Measurements from ENCODE around the gene ABCC9.

Gene ABCC9

DNA sequence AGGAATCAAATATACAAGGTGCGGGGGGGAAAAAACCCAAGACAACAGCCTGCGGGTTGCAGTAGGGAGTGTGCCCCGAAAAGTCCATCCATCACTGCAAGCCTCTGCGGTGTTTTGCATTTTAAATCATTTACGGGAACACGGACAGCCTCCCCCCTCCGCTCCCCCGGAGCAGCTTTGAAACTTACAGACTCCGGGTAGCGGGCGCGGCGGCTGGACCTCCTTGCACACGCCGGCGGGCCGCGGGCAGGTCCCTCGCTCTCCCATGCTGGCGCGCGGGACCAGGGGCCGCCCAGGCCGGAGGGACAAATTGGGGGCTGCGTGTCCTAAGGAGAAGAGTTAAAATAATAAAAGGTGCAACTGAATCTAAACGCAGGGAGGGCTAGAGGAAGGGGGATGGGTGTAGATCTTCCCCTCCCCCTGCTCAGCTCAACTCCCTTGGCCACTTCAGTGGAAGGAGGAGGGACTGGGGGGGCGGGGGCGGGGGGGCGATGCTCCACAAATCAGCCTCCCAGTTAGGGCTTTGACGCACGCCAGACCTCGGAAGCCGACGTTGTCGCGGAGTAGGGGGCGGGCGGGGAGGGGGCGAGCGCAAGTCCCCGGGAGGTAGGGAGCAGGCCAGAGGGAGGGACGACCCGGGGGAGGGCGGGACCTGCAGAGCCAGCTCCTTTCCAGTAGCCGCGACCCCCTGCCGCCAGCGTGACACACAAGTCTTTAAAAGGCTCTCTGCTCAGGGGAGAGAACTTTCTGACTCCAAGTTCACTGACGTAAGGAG lies 166.7 kb downstream of the ABCC9 start, which contains the start of gene KCNJ8:
Gene KCNJ8 (minus strand): TSS at position 349 of the 775 bp plus-strand sequence. CDS start 1,090 bp downstream, outside the sequence.
- no peak for DNase-seq (ENCODE audit: low read depth)

DNA sequence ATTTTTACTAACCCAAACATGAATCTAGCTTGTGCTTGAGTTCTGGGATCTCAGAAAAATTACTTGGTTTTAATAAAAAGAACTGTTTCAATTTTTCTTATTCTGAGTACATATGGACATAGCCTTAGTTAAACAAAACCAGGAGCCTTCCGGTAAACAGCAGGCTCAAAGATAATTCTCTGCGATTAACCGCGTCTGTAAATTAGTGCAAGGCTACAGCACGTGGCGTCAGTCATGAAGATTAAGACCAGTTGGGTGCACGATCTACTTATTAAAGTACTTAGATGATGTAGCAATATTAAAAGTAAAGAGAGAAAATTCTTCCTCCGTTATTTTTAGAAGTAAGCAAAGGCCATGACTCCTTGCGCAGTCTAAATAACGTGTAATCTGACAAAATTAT lies 167.4 kb downstream of the ABCC9 start:
- DNase-seq (ENCODE audit: low read depth): no peak

DNA sequence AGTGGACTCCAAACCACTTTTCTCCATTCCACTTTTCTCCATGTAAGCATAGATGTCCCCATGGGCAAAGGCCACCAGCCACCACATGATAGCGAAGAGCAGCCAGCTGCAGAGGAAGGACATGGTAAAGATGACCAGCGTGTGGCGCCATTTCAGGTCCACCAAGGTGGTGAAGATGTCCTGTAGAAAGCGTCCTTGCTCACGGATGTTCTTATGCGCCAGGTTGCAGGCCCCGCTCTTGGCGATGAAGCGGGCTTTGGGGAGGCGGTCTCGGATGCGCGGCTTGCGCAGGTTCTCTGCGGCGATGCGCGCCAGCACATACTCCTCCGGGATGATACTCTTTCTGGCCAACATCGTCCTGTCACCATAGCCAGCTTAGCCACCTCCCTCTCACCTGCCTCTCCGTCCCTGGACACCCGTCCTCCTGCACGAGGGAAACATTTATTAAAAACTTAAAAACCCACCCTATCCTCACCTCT lies 167.9 kb downstream of the ABCC9 start:
- DNase-seq (ENCODE audit: low read depth): no peak

DNA sequence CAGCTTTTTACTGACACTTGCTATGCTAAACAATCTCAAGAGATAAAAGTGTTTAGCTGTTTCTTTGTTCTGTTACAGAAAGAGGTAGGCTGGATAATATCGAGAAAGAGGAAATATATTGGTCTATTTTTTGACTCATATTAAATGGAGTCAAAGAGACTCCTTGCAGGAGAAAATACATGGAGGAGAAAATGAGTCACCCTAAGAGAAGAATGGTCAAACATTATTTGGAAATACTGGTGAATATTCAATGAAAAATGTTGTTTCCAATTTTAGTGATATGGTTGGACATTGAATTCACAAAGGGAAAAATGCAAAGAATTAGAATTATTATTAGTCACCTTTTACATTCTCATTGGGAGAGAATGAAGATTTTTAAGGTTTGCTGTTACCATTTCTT lies 169.9 kb downstream of the ABCC9 start:
- DNase-seq (ENCODE audit: low read depth): no peak

DNA sequence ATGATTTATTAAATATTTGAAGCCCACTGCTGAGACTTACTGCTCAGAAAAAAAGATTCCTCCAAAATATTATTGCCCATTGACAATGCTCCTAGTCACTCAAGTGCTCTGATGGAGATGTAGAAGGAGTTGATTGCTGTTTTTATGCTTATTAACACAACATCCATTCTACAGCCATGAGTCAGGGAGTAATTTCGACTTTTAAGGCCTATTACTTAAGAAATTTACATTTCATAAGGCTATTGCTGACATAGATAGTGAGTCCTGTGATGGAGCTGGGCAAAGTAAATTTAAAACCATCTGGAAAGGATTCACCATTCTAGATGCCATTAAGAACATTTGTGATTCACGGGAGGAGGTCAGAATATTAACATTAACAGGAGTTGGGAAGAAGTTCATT lies 171.9 kb downstream of the ABCC9 start:
- no peak for DNase-seq (ENCODE audit: low read depth)

DNA sequence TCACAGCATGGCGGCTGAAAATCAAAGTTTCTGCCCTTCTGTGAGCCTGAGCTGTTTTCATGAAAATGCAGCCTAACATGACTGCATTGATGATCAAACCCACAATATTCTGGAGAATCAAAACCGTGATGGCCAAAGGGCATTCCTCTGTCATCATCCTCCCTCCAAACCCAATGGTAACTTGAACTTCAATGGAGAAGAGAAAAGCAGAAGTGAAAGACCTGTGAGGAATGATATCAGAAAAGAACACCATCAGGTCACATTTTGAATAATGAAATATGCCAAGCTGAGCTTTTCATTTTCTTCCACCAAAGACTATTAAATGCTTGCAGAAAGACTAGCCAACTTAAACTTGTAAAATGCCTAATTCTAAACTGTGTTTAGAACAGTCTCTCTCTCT lies 174.8 kb downstream of the ABCC9 start:
- DNase-seq (ENCODE audit: low read depth): no peak

DNA sequence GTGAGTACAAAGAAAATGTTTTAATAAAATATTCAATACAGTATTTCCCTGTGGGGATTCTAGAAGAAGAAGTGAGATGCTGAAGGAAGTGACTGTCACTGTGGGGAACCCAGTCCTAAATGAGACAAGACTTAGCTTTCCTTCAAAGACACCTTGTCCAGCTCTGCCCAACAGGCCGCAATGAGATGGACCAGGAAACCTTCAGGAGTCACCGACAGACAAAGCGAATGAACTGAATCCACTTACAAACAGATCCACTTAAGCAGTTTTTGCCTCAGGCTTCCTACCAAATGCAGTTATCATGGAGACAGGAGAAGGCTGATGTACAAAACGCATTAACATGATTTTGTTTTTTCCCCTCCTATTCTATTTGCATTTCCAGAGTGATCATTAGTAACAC lies 176.3 kb downstream of the ABCC9 start:
- DNase-seq (ENCODE audit: low read depth): no peak

DNA sequence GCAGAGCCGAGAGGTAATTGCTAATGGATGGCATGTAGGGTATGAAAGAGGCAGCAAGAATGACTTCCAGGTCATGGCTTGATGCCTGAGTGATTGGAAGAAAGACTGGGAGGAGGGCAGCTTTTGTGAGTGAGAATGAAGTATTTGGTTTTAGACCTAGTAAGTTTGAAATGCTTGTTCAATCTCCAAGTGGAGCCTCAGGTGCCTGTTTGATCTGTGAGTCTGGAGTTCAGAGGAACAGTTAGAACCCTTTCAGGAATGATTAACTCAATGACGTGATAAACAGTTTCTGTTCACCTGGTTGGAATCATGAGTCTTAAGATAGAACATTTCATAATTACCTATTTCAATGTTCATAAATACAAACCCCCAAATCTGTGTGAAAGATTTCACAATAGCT lies 177.2 kb downstream of the ABCC9 start:
- DNase-seq (ENCODE audit: low read depth): no peak

DNA sequence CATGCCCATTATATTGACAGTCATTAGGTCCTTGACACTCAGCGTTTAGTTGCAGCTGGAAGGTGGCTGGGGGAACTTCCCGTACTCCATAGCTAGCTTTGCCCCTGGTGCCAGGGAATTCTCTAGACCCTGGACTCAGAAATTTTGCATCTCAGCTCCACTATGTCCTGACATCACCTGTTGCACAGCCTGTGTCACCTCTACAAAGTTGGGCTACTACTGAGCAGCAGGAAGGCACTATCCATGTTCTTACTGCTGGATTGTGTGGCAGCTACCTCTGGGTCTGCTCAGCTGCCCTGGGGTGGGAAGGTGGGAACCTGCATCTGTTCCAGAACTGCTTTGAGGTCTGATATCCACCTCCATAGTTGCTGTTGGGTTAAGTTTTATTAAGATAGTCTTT lies 177.7 kb downstream of the ABCC9 start:
- DNase-seq (ENCODE audit: low read depth): no peak

DNA sequence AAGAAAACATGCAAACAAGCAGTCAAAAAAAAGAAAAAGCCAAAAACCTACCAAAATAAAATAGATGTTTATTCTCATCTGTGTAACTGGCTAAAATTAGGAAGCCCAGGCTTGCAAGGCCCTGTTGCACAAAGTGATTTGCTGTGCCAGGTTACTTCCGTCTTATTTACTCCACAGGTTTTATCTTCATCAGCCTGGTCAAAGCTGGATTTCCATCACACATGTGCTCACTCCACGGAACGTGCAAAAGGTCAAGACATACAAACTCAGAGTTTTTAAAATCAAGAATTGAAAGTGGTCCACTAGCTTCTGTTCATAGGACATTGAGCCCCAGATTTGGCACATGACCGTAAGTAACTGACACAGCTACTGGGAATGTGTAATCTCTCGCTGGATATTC lies 181.5 kb downstream of the ABCC9 start:
- no peak for DNase-seq (ENCODE audit: low read depth)

DNA sequence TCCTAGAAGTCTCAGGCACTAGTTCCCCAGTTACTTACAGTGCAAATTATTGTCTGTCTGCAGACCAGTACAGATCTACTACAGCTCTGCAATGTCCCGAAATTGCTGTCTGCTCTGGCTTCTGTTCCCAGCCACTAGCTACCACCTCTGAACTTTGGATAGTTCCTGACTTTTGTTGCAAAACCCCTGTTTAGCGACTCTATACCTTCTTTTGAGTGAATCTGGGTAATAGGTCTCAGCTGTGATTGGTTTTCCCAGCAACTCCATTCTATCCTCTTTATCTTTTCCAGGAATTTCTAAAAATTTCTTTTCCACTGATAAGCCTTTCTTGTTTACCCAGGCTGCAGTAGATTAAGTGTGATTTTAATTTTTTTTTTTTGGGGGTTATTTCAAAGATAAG lies 183.5 kb downstream of the ABCC9 start:
- DNase-seq (ENCODE audit: low read depth): no peak

DNA sequence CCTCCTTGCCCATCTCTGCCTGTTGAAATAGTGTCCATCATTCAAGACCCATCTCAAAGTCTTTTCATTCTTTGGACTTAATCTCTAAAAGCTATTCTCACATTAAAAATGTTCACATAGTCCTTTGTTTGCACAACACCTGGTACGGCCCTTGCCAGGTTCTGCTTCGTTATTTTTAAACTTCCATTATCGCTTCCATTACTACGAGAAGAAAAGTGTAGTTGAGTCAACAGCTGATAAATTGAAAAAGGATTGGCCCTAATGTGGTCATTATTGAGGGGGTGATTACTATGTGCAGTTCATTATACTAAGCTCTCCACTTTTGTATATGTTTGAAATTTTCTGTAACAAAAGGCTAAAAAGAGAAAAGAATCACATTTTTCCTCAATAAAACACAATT lies 184.5 kb downstream of the ABCC9 start:
- DNase-seq (ENCODE audit: low read depth): no peak

DNA sequence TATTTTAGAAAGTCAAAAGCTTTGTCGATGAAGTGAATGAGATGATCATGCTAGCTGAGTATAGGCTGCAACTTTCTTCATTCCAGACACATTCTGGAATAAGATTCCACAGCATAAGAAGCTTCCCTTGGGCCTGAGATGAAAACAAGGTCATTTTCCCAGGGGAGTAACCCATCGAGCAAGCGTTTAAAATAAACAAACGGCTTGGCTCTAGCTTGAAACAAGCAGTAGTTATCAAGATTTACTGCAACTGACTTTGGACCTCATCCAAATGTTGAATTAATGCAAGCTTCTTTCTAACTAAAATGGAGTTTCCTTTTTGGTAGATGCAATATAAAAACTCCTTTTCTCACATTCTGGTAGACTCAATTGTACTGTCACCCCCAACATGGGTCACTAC lies 189.7 kb downstream of the ABCC9 start:
- DNase-seq (ENCODE audit: low read depth): no peak
